K562 (cell line): ENCODE measurements around the gene RAB27B. TPM values are rescaled to one million over a fixed set of nuclear protein-coding genes. Genes with fewer than 3 reads are reported as not detected.

Experiments used
- ATAC-seq: fragments of 200-7000 bp; cut with Tn5 transposase; 3 replicates; pipeline ENCODE4 v1.9.1; 2020; ENCODE audit warnings: moderate library complexity
- BruUV-seq: library from RNA; stranded (reverse); fragments of 400-500 nt; replicated peaks from 2 replicates; lab custom pipeline; 2021; lab: Mats Ljungman, UMichigan
- CTCF ChIA-PET: fragments of 300-600 bp; formaldehyde crosslinking; extraction: SDS; loops from one replicate; lab custom pipeline; 2021; ENCODE audit warnings: low intra/inter-chr PET ratio; lab: Yijun Ruan, JAX
- POLR2A ChIA-PET: fragments of 300-600, 350-650 bp; sonication (Branson Sonifier 250); formaldehyde crosslinking; extraction: SDS; loops from one replicate; lab custom pipeline; 2021; ENCODE audit warnings: antibody characterized with exemption, inconsistent platforms; lab: Yijun Ruan, JAX
- DNase-seq, 4 experiments: peaks; one replicate each; pipeline versions ENCODE4 v3.0.0 to v3.0.0-alpha.2; 2011 to 2018; ENCODE audit warnings: low spot score in 3 of 4, mixed read lengths in 3 of 4; ENCODE audit errors: extremely low read depth in 1 of 4
- FAIRE-seq: peaks from 2 replicates; lab custom pipeline; 2011; peaks lifted over from hg19 to GRCh38; lab: Jason Lieb, UNC
- H2AFZ ChIP-seq: 2 replicates; pipeline ENCODE4 v1.6.0; 2011; ENCODE audit warnings: low read depth, low read length, control low read depth, inconsistent platforms
- H3K27ac ChIP-seq: fragments of 200-600 bp; 3 replicates; pipeline ENCODE4 v1.8.0; 2011; ENCODE audit warnings: low read depth, mild to moderate bottlenecking, control low read depth, inconsistent platforms, low read length, moderate library complexity, mixed read lengths; ENCODE audit errors: extremely low read depth
- H3K27me3 ChIP-seq, 2 experiments: fragments of 300-600 bp in 1 of 2; 2 replicates in 1 of 2; 3 replicates in 1 of 2; pipeline versions ENCODE4 v1.6.0 to v1.8.0; 2011; ENCODE audit warnings: inconsistent platforms in 2 of 2, low read length in 2 of 2, mild to moderate bottlenecking in 1 of 2, mixed read lengths in 1 of 2, moderate library complexity in 1 of 2; ENCODE audit not compliant: control insufficient read depth in 2 of 2, insufficient read depth in 2 of 2
- H3K36me3 ChIP-seq: fragments of 300-600 bp; 3 replicates; pipeline ENCODE4 v1.8.0; 2011; ENCODE audit warnings: mild to moderate bottlenecking, low read length, inconsistent platforms; ENCODE audit not compliant: control insufficient read depth, insufficient read depth
- H3K4me1 ChIP-seq, 2 experiments: fragments of 200-600 bp in 1 of 2; replicated peaks in 1 of 2; 2 replicates in 1 of 2; 3 replicates in 1 of 2; pipeline versions ENCODE4 v1.5.1 to v1.8.0; 2011; ENCODE audit warnings: inconsistent platforms in 2 of 2, low read length in 2 of 2, mild to moderate bottlenecking in 1 of 2, mixed read lengths in 1 of 2, moderate library complexity in 1 of 2; ENCODE audit not compliant: control insufficient read depth in 2 of 2, insufficient read depth in 2 of 2
- H3K4me2 ChIP-seq: 2 replicates; pipeline ENCODE4 v1.6.1; 2011; ENCODE audit warnings: low read length, control low read depth, inconsistent platforms, mixed read lengths; ENCODE audit not compliant: insufficient read depth
- H3K4me3 ChIP-seq: fragments of 200-600 bp; sonication (generic), shearing (Covaris generic); 2 replicates; pipeline ENCODE4 v1.5.1; 2016; ENCODE audit warnings: control low read depth, inconsistent platforms
- H3K79me2 ChIP-seq: fragments of 200-600 bp; 3 replicates; pipeline ENCODE4 v1.8.0; 2011; ENCODE audit warnings: low read length, inconsistent platforms; ENCODE audit not compliant: control insufficient read depth, insufficient read depth
- H3K9ac ChIP-seq, 2 experiments: 2 replicates each; pipeline versions ENCODE4 v1.6.0 to v1.6.1; 2011; ENCODE audit warnings: low read depth in 2 of 2, low read length in 2 of 2, control low read depth in 1 of 2, inconsistent platforms in 1 of 2, mild to moderate bottlenecking in 1 of 2, mixed read lengths in 1 of 2; ENCODE audit not compliant: insufficient read depth in 1 of 2
- H3K9me1 ChIP-seq: one replicate; pipeline ENCODE4 v1.6.0; 2011; ENCODE audit warnings: inconsistent platforms, mild to moderate bottlenecking, low read length, moderate library complexity; ENCODE audit not compliant: control insufficient read depth, insufficient read depth
- H3K9me3 ChIP-seq: replicated peaks from 2 replicates; pipeline ENCODE4 v1.5.1; 2011; ENCODE audit warnings: low read depth, low read length, inconsistent platforms; ENCODE audit not compliant: control insufficient read depth, insufficient read depth
- H4K20me1 ChIP-seq: replicated peaks from 2 replicates; pipeline ENCODE4 v1.6.1; 2011; ENCODE audit warnings: low read length, inconsistent platforms, mixed read lengths; ENCODE audit not compliant: control insufficient read depth, insufficient read depth
- ASH1L ChIP-seq: fragments of 450-650 bp; IDR thresholded peaks from 2 replicates; pipeline ENCODE4 v1.6.1; 2018; ENCODE audit warnings: borderline replicate concordance, mild to moderate bottlenecking, low read depth; ENCODE audit not compliant: partially characterized antibody
- CBX8 ChIP-seq: fragments of 200-600 bp; sonication (generic); IDR thresholded peaks from 2 replicates; pipeline ENCODE4 v1.6.1; 2012; ENCODE audit warnings: borderline replicate concordance, mixed run types, low read depth, mild to moderate bottlenecking, moderate library complexity, mixed read lengths, low read length, control low read depth, inconsistent platforms; ENCODE audit not compliant: poor library complexity, severe bottlenecking; ENCODE audit errors: extremely low read depth
- ETV6 ChIP-seq, 3 experiments: fragments of 150-350 bp in 1 of 3; sonication (generic) in 1 of 3; formaldehyde crosslinking in 1 of 3; IDR thresholded peaks; 2 replicates each; pipeline versions ENCODE4 v1.6.1 to v1.8.0; 2014 to 2022; ENCODE audit warnings: borderline replicate concordance in 2 of 3, low read depth in 2 of 3, antibody characterized with exemption in 1 of 3, low read length in 1 of 3, mild to moderate bottlenecking in 1 of 3, missing genetic modification reagents in 1 of 3
- FOXJ3 ChIP-seq: sonication (generic); formaldehyde crosslinking; IDR thresholded peaks from 2 replicates; pipeline ENCODE4 v1.4.0; 2020; ENCODE audit warnings: mild to moderate bottlenecking, missing genetic modification reagents
- HMG20A ChIP-seq: fragments of 450-650 bp; formaldehyde crosslinking; conservative IDR thresholded peaks from 2 replicates; pipeline ENCODE4 v1.4.0; 2020; ENCODE audit warnings: mild to moderate bottlenecking, mixed read lengths
- IRF2 ChIP-seq: sonication (generic); formaldehyde crosslinking; IDR thresholded peaks from 2 replicates; pipeline ENCODE4 v1.8.1; 2022; ENCODE audit warnings: mild to moderate bottlenecking, missing genetic modification reagents
- MEIS2 ChIP-seq: fragments of 450-650 bp; IDR thresholded peaks from 2 replicates; pipeline ENCODE4 v1.6.1; 2014; ENCODE audit warnings: mild to moderate bottlenecking; ENCODE audit not compliant: partially characterized antibody
- NFRKB ChIP-seq: fragments of 450-650 bp; IDR thresholded peaks from 2 replicates; pipeline ENCODE4 v1.6.1; 2016; ENCODE audit warnings: low read depth
- NR2C2 ChIP-seq, 2 experiments: fragments of 200-800 bp in 1 of 2; sonication (Bioruptor generic) in 1 of 2; sonication (generic) in 1 of 2; formaldehyde crosslinking in 1 of 2; IDR thresholded peaks; 2 replicates each; pipeline versions ENCODE4 v1.6.1 to v1.8.0; 2016 to 2022; ENCODE audit warnings: mild to moderate bottlenecking in 1 of 2, missing compliant biosample characterization in 1 of 2, missing genetic modification characterization in 1 of 2, missing genetic modification reagents in 1 of 2
- PRMT5 ChIP-seq: sonication (generic); formaldehyde crosslinking; IDR thresholded peaks from 2 replicates; pipeline ENCODE4 v1.5.0; 2020; ENCODE audit warnings: missing genetic modification reagents
- RBM34 ChIP-seq: fragments of 200-400 bp; formaldehyde crosslinking; IDR thresholded peaks from 2 replicates; pipeline ENCODE4 v1.6.1; 2018; ENCODE audit warnings: low read length, borderline replicate concordance; ENCODE audit not compliant: insufficient read depth
- TCF7 ChIP-seq: sonication (generic); IDR thresholded peaks from 2 replicates; pipeline ENCODE4 v1.6.1; 2016; ENCODE audit warnings: antibody characterized with exemption, borderline replicate concordance
- ZBTB11 ChIP-seq, 3 experiments: fragments of 200-800 bp in 1 of 3; fragments of 250-450 bp in 1 of 3; fragments of 450-650 bp in 1 of 3; sonication (Bioruptor Pico) in 1 of 3; sonication (Bioruptor generic) in 1 of 3; formaldehyde crosslinking in 1 of 3; IDR thresholded peaks; 2 replicates each; pipeline versions ENCODE4 v1.6.1 to v1.8.0; 2016 to 2022; ENCODE audit warnings: mild to moderate bottlenecking in 2 of 3, missing genetic modification characterization in 2 of 3, missing compliant biosample characterization in 1 of 3, moderate library complexity in 1 of 3
- ZNF395 ChIP-seq: fragments of 200-800 bp; sonication (Bioruptor generic); IDR thresholded peaks from 2 replicates; pipeline ENCODE4 v1.6.1; 2017; ENCODE audit warnings: missing genetic modification characterization, missing compliant biosample characterization
- WGBS: fragments of 100-300 bp; shearing (Covaris generic); methylation state at CpG from one replicate; pipeline ENCODE4 v1.1.6; 2016; ENCODE audit warnings: low coverage, mixed read lengths; ENCODE audit not compliant: insufficient coverage; ENCODE audit errors: missing lambda C conversion rate; 5-methylcytosine and 5-hydroxymethylcytosine counted together
- in situ Hi-C: fragments of 300-500 bp; cut with MboI; formaldehyde crosslinking; loops from 4 replicates; pipeline ENCODE4 v1.15.0; 2018; ENCODE audit warnings: inconsistent platforms, mixed read lengths
- intact Hi-C: fragments of 100-400 bp; cut with micrococcal nuclease; formaldehyde crosslinking; loops from 2 replicates; pipeline ENCODE4 v1.14.2; 2022
- polyA plus RNA-seq, 8 experiments: library from polyadenylated mRNA; depleted of rRNA in 4 of 8; stranded (reverse) in 5 of 8; unstranded in 3 of 8; fragments of >200 nt; fragmentation: Nextera tagmentation in 2 of 8; fragmentation: Illumina TruSeq in 1 of 8; extraction: Ambion mirVana in 2 of 8; extraction: Trizol in 1 of 8; gene quantifications; 2 replicates each; pipeline versions ENCODE4 v1.2.1 to v1.2.3, GENCODE V29; 2011 to 2014; ENCODE audit warnings: inconsistent platforms in 1 of 8, missing spikeins in 1 of 8
- total RNA-seq, 7 experiments: library from RNA; depleted of rRNA in 6 of 7; stranded (reverse); fragments of >200 nt in 6 of 7; fragmentation: Illumina TruSeq in 2 of 7; extraction: Trizol in 2 of 7; gene quantifications; 2 replicates each; pipeline versions ENCODE4 v1.2.1 to v1.2.3, GENCODE V29; 2011 to 2021; ENCODE audit warnings: low replicate concordance in 1 of 7
- TF ChIP-seq, protein P1 (sequence below): fragments of 450-650 bp; IDR thresholded peaks from 2 replicates; pipeline ENCODE4 v1.6.1; 2016

RAB27B gene
- total and polyA plus RNA-seq, 9 of the 15 experiments (the other 6 are each of a cell fraction or from before 2014, with no cell fraction given) = 0.44 to 5.7 (median 1.2) TPM

DNA sequence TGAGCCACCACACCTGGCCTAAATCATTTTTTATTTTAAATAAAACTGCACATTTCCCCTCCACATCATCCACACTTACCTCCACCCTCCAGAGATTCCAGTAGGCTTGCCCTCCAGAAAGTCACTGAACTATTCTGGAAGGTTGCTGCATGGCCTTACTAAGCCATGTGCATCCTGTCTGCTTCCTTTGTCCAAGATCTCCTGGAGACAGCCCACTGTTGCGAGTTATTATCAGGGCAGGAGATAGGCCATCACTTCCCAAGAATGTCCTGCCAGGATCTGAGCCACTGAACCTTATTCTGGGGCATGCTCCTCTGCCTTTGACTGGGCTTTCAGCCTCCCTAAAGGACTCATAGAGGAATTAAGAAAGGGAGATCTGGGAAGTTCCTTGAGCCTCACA is 104.2 kb downstream of the RAB27B start:
- no peak for TF ChIP-seq NR2C2 (CRISPR knock-in tag; IDR thresholded peaks at IDR 0.05)
- TF ChIP-seq NR2C2 (tag; IDR thresholded peaks at IDR 0.05) = no peak
- no peak for TF ChIP-seq HMG20A (CRISPR knock-in tag)
- no peak for TF ChIP-seq IRF2 (CRISPR knock-in tag)
- no peak for TF ChIP-seq FOXJ3 (CRISPR knock-in tag)
- TF ChIP-seq ZNF395 (CRISPR knock-in tag) = no peak
- TF ChIP-seq ETV6 (IDR thresholded peaks at IDR 0.05; ENCODE audit: borderline replicate concordance in 1 of 2, low read depth in 2 of 2, low read length in 1 of 2) = no peak
- TF ChIP-seq ETV6 (CRISPR knock-in tag; IDR thresholded peaks at IDR 0.05; ENCODE audit: borderline replicate concordance) = no peak
- TF ChIP-seq NFRKB = no peak
- no peak for TF ChIP-seq TCF7
- TF ChIP-seq MEIS2 = no peak
- TF ChIP-seq RBM34 = no peak
- TF ChIP-seq ASH1L = no peak
- TF ChIP-seq, protein P1, sequence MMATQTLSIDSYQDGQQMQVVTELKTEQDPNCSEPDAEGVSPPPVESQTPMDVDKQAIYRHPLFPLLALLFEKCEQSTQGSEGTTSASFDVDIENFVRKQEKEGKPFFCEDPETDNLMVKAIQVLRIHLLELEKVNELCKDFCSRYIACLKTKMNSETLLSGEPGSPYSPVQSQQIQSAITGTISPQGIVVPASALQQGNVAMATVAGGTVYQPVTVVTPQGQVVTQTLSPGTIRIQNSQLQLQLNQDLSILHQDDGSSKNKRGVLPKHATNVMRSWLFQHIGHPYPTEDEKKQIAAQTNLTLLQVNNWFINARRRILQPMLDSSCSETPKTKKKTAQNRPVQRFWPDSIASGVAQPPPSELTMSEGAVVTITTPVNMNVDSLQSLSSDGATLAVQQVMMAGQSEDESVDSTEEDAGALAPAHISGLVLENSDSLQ = no peak
- TF ChIP-seq CBX8 = no peak
- no peak for TF ChIP-seq PRMT5 (CRISPR knock-in tag)
- TF ChIP-seq ZBTB11 (CRISPR knock-in tag; IDR thresholded peaks at IDR 0.05) = no peak
- in situ Hi-C loops (no loop called here), intact Hi-C loops (no loop called here)
- Histone ChIP-seq H3K4me1 (no peaks in the 10 kb centered on the region), H3K36me3 (no peaks in the 10 kb centered on the region), H3K79me2 (no peaks in the 10 kb centered on the region), H3K27me3 (no peaks in the 10 kb centered on the region), H3K4me2 (no peak overlapping the region), H2AFZ (no peak overlapping the region), H3K27ac (no peak overlapping the region), H3K9ac (no peak overlapping the region), H4K20me1 (no peaks in the 10 kb centered on the region), H3K9me1 (no peaks in the 10 kb centered on the region), H3K9me3 (no peaks in the 10 kb centered on the region), H3K4me3 (no peak overlapping the region)
- no CpG with 5 or more reads among the region's 1 CpG for WGBS
- ATAC-seq = no peak
- POLR2A ChIA-PET = no interaction called here
- CTCF ChIA-PET = no interaction called here
- BruUV-seq = no TSS peak
- DNase-seq = no peak
- FAIRE-seq = no peak
